Prostate gland (tissue), 2 donors: Measurements from ENCODE around the gene ISX. TPM values are rescaled to one million over a fixed set of nuclear protein-coding genes. Genes with fewer than 3 reads are reported as not detected.

Experiments
- DNase-seq: peaks from one replicate; pipeline ENCODE4 v3.0.0-alpha.2; 2019; ENCODE audit warnings: low spot score
- H3K27ac ChIP-seq, 2 donors: fragments of 200-600 bp; sonication (generic); 2 replicates each; pipeline ENCODE4 v1.5.1; 2017 to 2019
- H3K27me3 ChIP-seq: fragments of 200-600 bp; sonication (generic); replicated peaks from 2 replicates; pipeline ENCODE4 v1.5.1; 2019; ENCODE audit not compliant: insufficient read depth
- H3K36me3 ChIP-seq, 2 donors: fragments of 200-600 bp; sonication (generic); 1 replicate in 1 of 2; 2 replicates in 1 of 2; pipeline versions ENCODE4 v1.5.1 to v1.8.1; 2017 to 2019
- H3K4me1 ChIP-seq: fragments of 200-600 bp; sonication (generic); replicated peaks from 2 replicates; pipeline ENCODE4 v1.5.1; 2019
- H3K4me3 ChIP-seq, 2 donors: fragments of 200-600 bp; sonication (generic); 2 replicates each; pipeline ENCODE4 v1.5.1; 2017 to 2019
- H3K9me3 ChIP-seq: fragments of 200-600 bp; sonication (generic); 2 replicates; pipeline ENCODE4 v1.5.1; 2017
- POLR2A ChIP-seq: fragments of 450-650 bp; IDR thresholded peaks from one replicate; pipeline ENCODE4 v1.6.1; 2016; ENCODE audit warnings: antibody characterized with exemption, mild to moderate bottlenecking
- POLR2AphosphoS5 ChIP-seq: sonication (generic); formaldehyde crosslinking; IDR thresholded peaks from one replicate; pipeline ENCODE4 v1.6.1; 2017; ENCODE audit warnings: antibody characterized with exemption
- WGBS: methylation state at CpG from one replicate; pipeline ENCODE4 v1.1.5; 2018; 5-methylcytosine and 5-hydroxymethylcytosine counted together
- intact Hi-C: fragments of 100-400 bp; cut with DNase I; formaldehyde crosslinking; loops from one replicate; pipeline ENCODE4 v1.14.2; 2022
- total RNA-seq, 2 donors: library from RNA; depleted of rRNA; stranded (reverse); fragments of >200 nt; gene quantifications; one replicate each; pipeline ENCODE4 v1.1.0, GENCODE V29; 2016
- TF ChIP-seq, protein P1 (sequence below), 4 experiments: fragments of 200-600 bp in 2 of 4; fragments of 450-650 bp in 2 of 4; sonication (generic) in 2 of 4; IDR thresholded peaks; 1 replicate in 3 of 4; 2 replicates in 1 of 4; pipeline ENCODE4 v1.5.1; 2016 to 2019; ENCODE audit warnings: antibody characterized with exemption in 4 of 4, mild to moderate bottlenecking in 2 of 4, moderate library complexity in 2 of 4

The ISX gene
- total RNA-seq, 2 donors from 2014 or later, result 0.14 to 1.9 TPM

DNA sequence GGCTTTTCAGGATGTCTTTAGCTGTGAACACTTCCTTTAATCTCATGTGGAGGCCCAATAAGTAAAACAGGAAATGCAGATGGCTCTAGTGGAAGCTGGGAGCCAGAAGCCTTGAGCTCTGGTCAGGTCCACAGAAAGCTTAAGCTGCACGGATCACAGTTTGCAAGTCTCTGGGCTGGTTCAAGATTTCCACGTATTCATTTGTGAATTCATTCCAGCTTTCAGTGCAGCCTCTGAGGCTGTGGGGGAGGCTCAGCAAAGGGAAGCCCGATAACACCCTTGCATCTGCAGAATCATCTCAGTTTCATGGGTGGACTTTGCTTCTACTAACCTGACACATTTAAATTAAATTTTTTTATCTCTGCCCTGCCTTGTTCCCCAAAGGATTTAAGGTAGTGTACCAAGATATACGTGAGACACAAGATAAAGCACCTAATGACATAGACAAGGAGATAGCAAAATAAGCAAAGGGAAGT, 65.6 kb downstream of the ISX start:
- Histone ChIP-seq H3K4me1 (no peaks in the 10 kb centered on the region), H3K27me3 (no peaks in the 10 kb centered on the region), H3K4me3 (no peak overlapping the region), H3K36me3 (no peaks in the 10 kb centered on the region), H3K27ac (no peak overlapping the region), H3K9me3 (no peaks in the 10 kb centered on the region)
- DNase-seq, result no peak
- 72% methylated on average over 4 of the region's 4 CpGs for WGBS
- TF ChIP-seq POLR2AphosphoS5 (no peak), POLR2A (no peak)
- TF ChIP-seq, protein P1, sequence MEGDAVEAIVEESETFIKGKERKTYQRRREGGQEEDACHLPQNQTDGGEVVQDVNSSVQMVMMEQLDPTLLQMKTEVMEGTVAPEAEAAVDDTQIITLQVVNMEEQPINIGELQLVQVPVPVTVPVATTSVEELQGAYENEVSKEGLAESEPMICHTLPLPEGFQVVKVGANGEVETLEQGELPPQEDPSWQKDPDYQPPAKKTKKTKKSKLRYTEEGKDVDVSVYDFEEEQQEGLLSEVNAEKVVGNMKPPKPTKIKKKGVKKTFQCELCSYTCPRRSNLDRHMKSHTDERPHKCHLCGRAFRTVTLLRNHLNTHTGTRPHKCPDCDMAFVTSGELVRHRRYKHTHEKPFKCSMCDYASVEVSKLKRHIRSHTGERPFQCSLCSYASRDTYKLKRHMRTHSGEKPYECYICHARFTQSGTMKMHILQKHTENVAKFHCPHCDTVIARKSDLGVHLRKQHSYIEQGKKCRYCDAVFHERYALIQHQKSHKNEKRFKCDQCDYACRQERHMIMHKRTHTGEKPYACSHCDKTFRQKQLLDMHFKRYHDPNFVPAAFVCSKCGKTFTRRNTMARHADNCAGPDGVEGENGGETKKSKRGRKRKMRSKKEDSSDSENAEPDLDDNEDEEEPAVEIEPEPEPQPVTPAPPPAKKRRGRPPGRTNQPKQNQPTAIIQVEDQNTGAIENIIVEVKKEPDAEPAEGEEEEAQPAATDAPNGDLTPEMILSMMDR (IDR thresholded peaks at IDR 0.05), result no peak
- intact Hi-C loops, result no loop called here

DNA sequence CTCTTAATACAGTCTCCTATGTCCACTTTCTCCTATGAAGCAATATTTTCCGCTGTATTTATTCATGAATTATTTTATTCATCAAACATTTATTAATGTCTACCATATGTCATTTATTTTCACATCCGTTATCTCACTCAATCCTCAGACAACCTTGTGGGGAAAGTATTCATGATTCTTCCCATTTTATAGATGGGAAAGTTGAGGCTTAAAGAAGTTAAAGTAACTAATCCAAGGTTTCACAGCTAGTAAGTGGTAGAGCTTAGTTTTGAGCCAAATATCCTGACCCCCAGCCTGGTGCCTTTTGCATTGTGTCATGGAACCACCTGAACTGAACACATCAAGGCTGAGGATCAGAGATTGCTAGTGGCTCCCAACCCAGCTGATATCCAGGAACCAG, 66.6 kb downstream of the ISX start:
- TF ChIP-seq POLR2AphosphoS5 (no peak), POLR2A (no peak)
- TF ChIP-seq, protein P1 (IDR thresholded peaks at IDR 0.05), result no peak
- no peaks in the 10 kb centered on the region for H3K4me1 ChIP-seq
- H3K36me3 ChIP-seq, result no peaks in the 10 kb centered on the region
- H3K27ac ChIP-seq, result no peak overlapping the region
- no peak overlapping the region for H3K4me3 ChIP-seq
- no peaks in the 10 kb centered on the region for H3K9me3 ChIP-seq
- no peaks in the 10 kb centered on the region for H3K27me3 ChIP-seq
- DNase-seq, result no peak
- intact Hi-C loops, result no loop called here
- 99% methylated on average over 2 of the region's 2 CpGs for WGBS

DNA sequence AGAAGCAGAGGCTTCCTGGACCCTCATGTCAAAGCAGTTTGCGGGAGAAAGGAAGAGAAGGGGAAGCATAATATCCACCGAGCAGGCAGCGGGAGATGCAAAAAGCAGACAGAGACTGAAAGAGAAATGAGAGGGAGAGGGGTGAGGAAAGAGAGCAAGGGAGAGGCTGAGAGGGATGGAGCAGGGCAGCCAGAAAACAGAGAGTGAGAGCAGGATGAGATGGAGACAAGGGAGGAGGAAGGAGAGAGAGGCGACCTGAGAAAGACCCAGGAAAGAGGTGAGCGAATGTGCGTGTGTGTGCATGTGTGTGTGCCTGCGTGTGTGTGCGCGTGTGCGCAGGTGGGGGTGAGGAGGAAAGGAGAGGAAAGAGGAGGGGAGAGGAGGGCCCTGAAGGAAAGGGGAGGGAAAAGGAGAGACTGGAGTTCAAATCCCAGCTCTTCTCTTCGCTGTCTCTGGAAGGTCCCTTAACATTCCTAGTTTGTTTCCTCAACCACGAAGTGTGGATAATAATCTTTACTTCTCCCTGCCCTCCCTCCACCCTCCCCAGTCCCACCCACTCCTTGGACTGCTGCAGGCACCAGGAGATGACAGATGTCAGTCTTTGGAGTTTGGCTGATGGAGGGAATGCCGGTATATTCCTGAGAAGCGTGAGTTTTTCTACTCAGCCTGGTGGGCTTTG, 67.9 kb downstream of the ISX start:
- WGBS, result 60% methylated on average over 14 of the region's 14 CpGs
- no peaks in the 10 kb centered on the region for H3K9me3 ChIP-seq
- no peak for DNase-seq
- no peak overlapping the region for H3K27ac ChIP-seq
- no peak for TF ChIP-seq POLR2AphosphoS5
- no peak for TF ChIP-seq POLR2A
- TF ChIP-seq, protein P1 (IDR thresholded peaks at IDR 0.05), result no peak
- no peak overlapping the region for H3K4me3 ChIP-seq
- H3K4me1 ChIP-seq, result no peaks in the 10 kb centered on the region
- intact Hi-C loops, result no loop called here
- H3K27me3 ChIP-seq, result no peaks in the 10 kb centered on the region
- no peaks in the 10 kb centered on the region for H3K36me3 ChIP-seq

DNA sequence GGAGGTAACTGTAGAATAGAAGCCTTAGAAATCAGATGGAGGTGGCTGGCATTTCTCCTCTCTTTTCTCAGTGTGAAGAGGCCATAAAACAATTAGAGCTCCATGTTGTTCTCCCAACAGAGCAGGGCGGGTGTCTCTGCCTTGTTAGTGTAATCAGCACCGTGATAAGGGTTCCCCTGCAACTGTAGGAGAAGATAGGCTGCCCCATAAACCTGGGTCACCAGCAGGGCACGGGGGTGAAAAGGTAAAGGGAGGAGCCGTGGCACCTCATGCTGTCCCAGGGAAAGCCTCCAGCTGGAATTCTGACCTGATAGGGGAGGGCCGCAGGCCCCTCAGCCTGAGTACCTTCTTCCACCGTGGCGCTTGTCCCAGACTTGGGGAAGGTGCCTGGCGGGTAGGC, 68.7 kb downstream of the ISX start:
- intact Hi-C loops, result no loop called here
- Histone ChIP-seq H3K4me1 (no peaks in the 10 kb centered on the region), H3K4me3 (no peak overlapping the region), H3K27ac (no peak overlapping the region), H3K36me3 (no peaks in the 10 kb centered on the region), H3K27me3 (no peaks in the 10 kb centered on the region), H3K9me3 (no peaks in the 10 kb centered on the region)
- WGBS, result 23% methylated on average over 8 of the region's 8 CpGs
- no peak for TF ChIP-seq POLR2AphosphoS5
- TF ChIP-seq, protein P1 (IDR thresholded peaks at IDR 0.05), result no peak
- no peak for TF ChIP-seq POLR2A
- DNase-seq, result no peak

DNA sequence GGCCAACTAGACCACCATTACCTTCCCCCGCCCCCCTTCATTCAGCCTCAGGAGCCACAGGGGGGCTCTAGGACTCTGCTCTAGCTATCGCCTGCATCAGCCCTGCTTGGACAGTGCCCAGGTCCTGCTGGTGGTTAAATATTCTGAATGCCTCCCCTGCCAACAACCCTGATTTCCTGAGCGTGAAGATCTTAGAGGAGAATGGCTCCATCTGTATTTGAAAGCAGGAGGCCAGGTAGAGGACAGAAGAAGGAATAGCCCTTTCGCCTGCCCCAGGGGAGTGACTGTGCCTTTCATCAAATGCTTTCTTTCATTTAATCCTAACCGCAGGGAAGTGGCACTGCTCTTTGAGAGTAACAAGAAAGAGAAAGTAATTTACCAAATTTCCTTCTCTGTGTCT, 69.2 kb downstream of the ISX start:
- Histone ChIP-seq H3K4me3 (no peak overlapping the region), H3K27me3 (no peaks in the 10 kb centered on the region), H3K9me3 (no peaks in the 10 kb centered on the region), H3K27ac (no peak overlapping the region), H3K4me1 (no peaks in the 10 kb centered on the region), H3K36me3 (no peaks in the 10 kb centered on the region)
- DNase-seq, result no peak
- intact Hi-C loops, result no loop called here
- 29% methylated on average over 5 of the region's 5 CpGs for WGBS
- TF ChIP-seq, protein P1 (IDR thresholded peaks at IDR 0.05), result no peak
- TF ChIP-seq POLR2A, result no peak
- TF ChIP-seq POLR2AphosphoS5, result no peak
